ENCODE data around the gene NPVF.

NPVF gene

DNA sequence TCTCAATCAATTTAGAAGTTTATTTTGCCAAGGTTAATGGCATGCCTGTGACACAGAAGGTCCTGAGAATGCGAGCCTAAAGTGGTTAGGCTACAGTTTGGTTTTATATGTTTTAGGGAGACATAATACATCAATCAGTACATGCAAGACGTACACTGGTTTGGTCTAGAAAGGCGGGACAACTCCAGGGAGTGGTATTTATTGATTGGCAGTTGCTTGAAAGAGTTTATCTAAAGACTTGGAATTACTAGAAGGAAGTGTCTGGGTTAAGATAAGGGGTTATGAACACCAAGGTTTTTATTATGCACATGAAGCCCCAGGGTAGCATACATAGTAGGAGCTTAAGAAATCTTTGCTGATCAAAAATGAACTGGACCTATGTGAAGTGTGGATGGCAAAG, 21.5 kb downstream of the NPVF start:
- in situ Hi-C loops (cut with MboI; ENCODE audit: low pct_unique_long_range_greater_than_20kb, low sequenced_read_pairs, unreplicated experiment), result no loop called here
- TF ChIP-seq, protein P1, sequence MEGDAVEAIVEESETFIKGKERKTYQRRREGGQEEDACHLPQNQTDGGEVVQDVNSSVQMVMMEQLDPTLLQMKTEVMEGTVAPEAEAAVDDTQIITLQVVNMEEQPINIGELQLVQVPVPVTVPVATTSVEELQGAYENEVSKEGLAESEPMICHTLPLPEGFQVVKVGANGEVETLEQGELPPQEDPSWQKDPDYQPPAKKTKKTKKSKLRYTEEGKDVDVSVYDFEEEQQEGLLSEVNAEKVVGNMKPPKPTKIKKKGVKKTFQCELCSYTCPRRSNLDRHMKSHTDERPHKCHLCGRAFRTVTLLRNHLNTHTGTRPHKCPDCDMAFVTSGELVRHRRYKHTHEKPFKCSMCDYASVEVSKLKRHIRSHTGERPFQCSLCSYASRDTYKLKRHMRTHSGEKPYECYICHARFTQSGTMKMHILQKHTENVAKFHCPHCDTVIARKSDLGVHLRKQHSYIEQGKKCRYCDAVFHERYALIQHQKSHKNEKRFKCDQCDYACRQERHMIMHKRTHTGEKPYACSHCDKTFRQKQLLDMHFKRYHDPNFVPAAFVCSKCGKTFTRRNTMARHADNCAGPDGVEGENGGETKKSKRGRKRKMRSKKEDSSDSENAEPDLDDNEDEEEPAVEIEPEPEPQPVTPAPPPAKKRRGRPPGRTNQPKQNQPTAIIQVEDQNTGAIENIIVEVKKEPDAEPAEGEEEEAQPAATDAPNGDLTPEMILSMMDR (IDR thresholded peaks at IDR 0.05; ENCODE audit: extremely low read depth, insufficient read depth, missing control alignments), result no peak
- DNase-seq (ENCODE audit: low spot score), result no peak

DNA sequence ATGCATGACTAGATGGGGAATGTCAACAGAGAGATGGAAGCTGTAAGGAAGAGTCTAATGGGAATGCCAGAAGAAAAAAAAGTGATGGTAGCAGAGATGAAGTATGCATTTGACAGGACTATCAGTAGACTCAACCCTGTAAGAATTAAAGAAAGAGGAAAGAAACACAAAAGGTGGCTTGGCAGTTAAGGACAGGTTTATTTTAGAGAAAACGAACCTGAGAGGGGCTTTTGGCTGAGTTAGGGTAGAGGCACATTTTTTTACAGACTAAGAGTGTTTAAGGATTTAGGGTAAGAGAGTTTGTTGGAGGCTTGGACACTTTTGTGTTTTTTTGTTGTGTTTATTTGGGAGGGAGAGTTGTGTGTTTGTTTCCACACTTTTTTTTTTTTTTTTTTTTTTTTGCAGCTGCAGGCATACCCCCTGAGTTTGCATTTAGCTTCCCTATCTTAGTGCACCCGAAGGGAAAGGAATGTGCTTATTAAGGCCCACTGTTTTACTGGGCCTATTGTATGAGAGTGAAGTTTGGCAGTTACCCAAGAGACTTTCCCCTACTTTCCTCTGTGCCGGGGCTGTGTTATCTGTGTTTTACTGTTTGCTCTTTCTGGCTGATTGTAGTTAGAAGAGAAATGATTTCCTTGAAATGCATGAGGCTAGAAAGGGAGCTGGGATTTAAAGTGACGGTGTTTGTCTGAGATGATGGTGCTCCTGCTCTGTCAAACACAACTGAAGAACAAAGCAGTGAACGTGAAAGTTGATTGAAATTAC, 32.0 kb downstream of the NPVF start:
- in situ Hi-C loops (cut with MboI; ENCODE audit: low pct_unique_long_range_greater_than_20kb, low sequenced_read_pairs, unreplicated experiment), result no loop called here
- TF ChIP-seq, protein P1 (IDR thresholded peaks at IDR 0.05; ENCODE audit: extremely low read depth, insufficient read depth, missing control alignments), result no peak
- DNase-seq (ENCODE audit: low spot score), result no peak

DNA sequence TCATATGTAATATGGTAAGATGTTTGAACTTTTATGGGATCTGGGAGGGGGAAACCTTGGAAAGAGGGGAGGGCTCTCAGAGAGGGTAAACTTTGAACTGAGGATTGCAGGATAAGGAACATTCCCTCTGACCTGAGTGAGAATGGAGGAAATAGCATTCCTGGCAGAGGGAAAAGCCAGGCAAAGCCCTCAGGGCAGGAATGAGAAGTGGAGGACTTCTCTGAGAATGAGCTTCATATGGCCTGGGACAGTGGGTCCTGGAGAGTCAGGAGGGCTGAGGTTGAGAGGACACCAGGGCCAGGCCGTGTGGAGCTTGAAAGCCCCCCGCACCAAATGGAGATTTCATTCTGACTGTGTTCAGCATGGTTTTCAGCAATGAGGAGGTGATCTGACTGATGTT, 34.2 kb downstream of the NPVF start:
- TF ChIP-seq, protein P1 (IDR thresholded peaks at IDR 0.05; ENCODE audit: extremely low read depth, insufficient read depth, missing control alignments), result no peak
- no peak for DNase-seq (ENCODE audit: low spot score)
- in situ Hi-C loops (cut with MboI; ENCODE audit: low pct_unique_long_range_greater_than_20kb, low sequenced_read_pairs, unreplicated experiment), result no loop called here

DNA sequence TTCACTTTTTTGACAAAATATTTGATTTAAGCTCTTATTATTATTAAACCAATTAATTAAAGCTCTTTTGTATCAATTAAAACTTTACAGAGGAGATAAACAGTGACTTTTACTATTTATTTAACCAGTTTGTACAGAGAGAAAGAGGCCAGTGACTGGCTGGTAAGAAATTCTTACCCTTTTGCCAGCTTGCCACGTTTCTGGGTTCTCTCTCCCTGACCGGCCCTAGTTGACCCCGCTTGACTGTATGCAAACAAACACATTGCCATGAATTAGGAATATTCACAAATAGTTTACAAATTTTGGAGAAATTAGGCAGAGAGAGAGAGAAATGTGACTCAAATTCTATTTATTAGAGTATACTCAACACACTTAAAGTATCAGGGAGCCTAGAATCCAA, 36.2 kb downstream of the NPVF start:
- in situ Hi-C loops (cut with MboI; ENCODE audit: low pct_unique_long_range_greater_than_20kb, low sequenced_read_pairs, unreplicated experiment), result no loop called here
- TF ChIP-seq, protein P1 (IDR thresholded peaks at IDR 0.05; ENCODE audit: extremely low read depth, insufficient read depth, missing control alignments), result no peak
- DNase-seq (ENCODE audit: low spot score), result no peak

DNA sequence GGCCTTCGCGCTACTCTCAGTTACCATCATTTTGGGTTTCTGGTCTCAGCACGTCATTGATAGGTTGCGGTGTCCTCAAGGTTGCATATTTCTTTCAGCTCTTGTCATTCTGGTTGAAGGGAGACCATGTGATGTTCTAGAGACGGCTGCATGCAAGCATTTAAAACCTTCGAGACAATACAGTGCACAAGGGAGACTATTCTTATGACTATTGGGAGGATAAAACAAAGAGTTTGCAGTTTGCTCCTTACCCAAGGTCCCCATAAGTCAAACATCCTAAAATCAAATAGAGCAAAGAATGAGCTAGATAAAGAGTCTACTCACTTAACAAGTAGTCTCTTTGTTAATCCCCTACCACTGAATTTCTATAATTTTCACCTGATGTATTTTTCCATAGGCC, 39.1 kb downstream of the NPVF start:
- no peak for DNase-seq (ENCODE audit: low spot score)
- in situ Hi-C loops (cut with MboI; ENCODE audit: low pct_unique_long_range_greater_than_20kb, low sequenced_read_pairs, unreplicated experiment), result no loop called here
- TF ChIP-seq, protein P1 (IDR thresholded peaks at IDR 0.05; ENCODE audit: extremely low read depth, insufficient read depth, missing control alignments), result no peak

DNA sequence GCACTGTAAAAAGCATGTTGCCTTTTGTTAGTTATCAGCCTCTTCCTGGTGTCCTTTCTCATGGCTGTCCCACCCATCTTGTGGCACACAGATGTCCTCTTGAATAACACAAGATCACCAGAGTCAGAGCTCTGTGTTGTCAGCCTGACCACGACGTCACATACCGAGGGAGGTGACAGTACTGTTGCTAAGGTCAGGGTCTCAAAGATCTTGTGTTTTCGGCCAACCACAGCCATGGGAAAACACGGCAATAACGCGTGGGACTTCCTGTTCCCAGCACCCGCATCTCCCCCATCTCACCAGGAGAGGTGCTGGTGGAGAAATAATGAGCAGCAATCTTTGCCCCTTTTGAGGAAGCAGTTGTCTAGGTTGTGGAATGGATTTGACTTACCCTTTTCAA, 40.4 kb downstream of the NPVF start:
- no peak for DNase-seq (ENCODE audit: low spot score)
- TF ChIP-seq, protein P1 (IDR thresholded peaks at IDR 0.05; ENCODE audit: extremely low read depth, insufficient read depth, missing control alignments), result no peak
- in situ Hi-C loops (cut with MboI; ENCODE audit: low pct_unique_long_range_greater_than_20kb, low sequenced_read_pairs, unreplicated experiment), result no loop called here
